HCT116 (cell line): ENCODE results near the gene ADNP2. TPM values are rescaled to one million over a fixed set of nuclear protein-coding genes. Genes with fewer than 3 reads are reported as not detected.

Experiments used
- ATAC-seq: fragments of 200-7000 bp; cut with Tn5 transposase; 2 replicates; pipeline ENCODE4 v1.9.1; 2020; ENCODE audit warnings: mild to moderate bottlenecking, moderate library complexity
- BruUV-seq: library from RNA; stranded (reverse); fragments of 400-500 nt; replicated peaks from 2 replicates; lab custom pipeline; 2021; lab: Mats Ljungman, UMichigan
- CTCF ChIA-PET: fragments of 300-600 bp; sonication (Branson Sonifier 250); formaldehyde crosslinking; loops from one replicate; lab custom pipeline; 2021; ENCODE audit warnings: antibody characterized with exemption; lab: Charles Lee
- POLR2A ChIA-PET: fragments of 300-600, 350-600 bp; sonication (Branson Sonifier 250); formaldehyde crosslinking; loops from one replicate; lab custom pipeline; 2021; ENCODE audit warnings: antibody characterized with exemption; lab: Charles Lee
- RAD21 ChIA-PET, 2 experiments: fragments of 300-600 bp; sonication (Branson Sonifier 250); formaldehyde crosslinking; loops; one replicate each; lab custom pipeline; 2023; ENCODE audit warnings: low total read pairs in 2 of 2; ENCODE audit not compliant: uncharacterized antibody in 2 of 2, unreplicated experiment in 2 of 2, low non-redundant PET in 1 of 2; lab: Charles Lee
- DNase-seq: peaks from one replicate; pipeline ENCODE4 v3.0.0-alpha.2; 2010; ENCODE audit warnings: low read depth, low spot score
- H2AFZ ChIP-seq: fragments of 200-600 bp; shearing (Covaris generic), sonication (generic); 2 replicates; pipeline ENCODE4 v1.6.1; 2017; ENCODE audit warnings: low read depth, mixed run types, mixed read lengths, antibody characterized with exemption, low read length; ENCODE audit not compliant: poor library complexity, severe bottlenecking
- H3K27ac ChIP-seq: 2 replicates; pipeline ENCODE4 v1.5.1; 2012; ENCODE audit warnings: low read depth, low read length
- H3K27me3 ChIP-seq: fragments of 200-600 bp; sonication (generic); 2 replicates; pipeline ENCODE4 v1.6.1; 2016; ENCODE audit warnings: mixed run types, low read length, mixed read lengths; ENCODE audit not compliant: insufficient read depth
- H3K36me3 ChIP-seq, 2 experiments: fragments of 200-500 bp in 1 of 2; fragments of 200-600 bp in 1 of 2; sonication (Bioruptor generic) in 1 of 2; sonication (generic) in 1 of 2; 2 replicates each; pipeline versions ENCODE4 v1.5.1 to v1.6.1; 2014 to 2016; ENCODE audit warnings: low read length in 2 of 2, inconsistent platforms in 1 of 2, mixed read lengths in 1 of 2, mixed run types in 1 of 2; ENCODE audit not compliant: insufficient read depth in 2 of 2, control insufficient read depth in 1 of 2
- H3K4me1 ChIP-seq, 2 experiments: fragments of 200-600 bp in 1 of 2; sonication (generic) in 1 of 2; 2 replicates each; pipeline versions ENCODE4 v1.5.1 to v1.6.1; 2012 to 2017; ENCODE audit warnings: low read length in 2 of 2, inconsistent platforms in 1 of 2, mild to moderate bottlenecking in 1 of 2, mixed read lengths in 1 of 2, mixed run types in 1 of 2, moderate library complexity in 1 of 2; ENCODE audit not compliant: insufficient read depth in 2 of 2, control insufficient read depth in 1 of 2
- H3K4me2 ChIP-seq: fragments of 200-600 bp; sonication (generic); 2 replicates; pipeline ENCODE4 v1.6.1; 2017; ENCODE audit warnings: mixed run types, low read length, mixed read lengths
- H3K4me3 ChIP-seq, 2 experiments: fragments of 200-600 bp in 1 of 2; sonication (generic) in 1 of 2; replicated peaks in 1 of 2; 2 replicates each; pipeline ENCODE4 v1.5.1; 2011 to 2016; ENCODE audit warnings: low read length in 2 of 2, control low read depth in 1 of 2, low read depth in 1 of 2, mild to moderate bottlenecking in 1 of 2, mixed read lengths in 1 of 2, mixed run types in 1 of 2
- H3K79me2 ChIP-seq: fragments of 200-600 bp; sonication (generic); 2 replicates; pipeline ENCODE4 v1.6.1; 2017; ENCODE audit warnings: mild to moderate bottlenecking, mixed run types, low read length, moderate library complexity, mixed read lengths; ENCODE audit not compliant: insufficient read depth
- H3K9ac ChIP-seq: fragments of 200-600 bp; sonication (generic); 2 replicates; pipeline ENCODE4 v1.6.1; 2016; ENCODE audit warnings: low read length, mixed read lengths
- H3K9me2 ChIP-seq: fragments of 200-600 bp; sonication (generic), shearing (Covaris generic); 2 replicates; pipeline ENCODE4 v1.6.1; 2017; ENCODE audit warnings: mixed run types, mild to moderate bottlenecking, moderate library complexity; ENCODE audit not compliant: insufficient read depth
- H3K9me3 ChIP-seq, 2 experiments: fragments of 200-500 bp in 1 of 2; fragments of 200-600 bp in 1 of 2; sonication (Bioruptor generic) in 1 of 2; sonication (generic) in 1 of 2; 2 replicates each; pipeline ENCODE4 v1.6.1; 2014 to 2017; ENCODE audit warnings: low read length in 2 of 2, mixed read lengths in 2 of 2, inconsistent platforms in 1 of 2, low read depth in 1 of 2, mild to moderate bottlenecking in 1 of 2, mixed run types in 1 of 2, moderate library complexity in 1 of 2; ENCODE audit not compliant: control insufficient read depth in 1 of 2, insufficient read depth in 1 of 2
- H4K20me1 ChIP-seq: fragments of 200-600 bp; sonication (generic), shearing (Covaris generic); 2 replicates; pipeline ENCODE4 v1.6.1; 2017; ENCODE audit warnings: mixed run types, mild to moderate bottlenecking, moderate library complexity; ENCODE audit not compliant: insufficient read depth
- CBX3 ChIP-seq: IDR thresholded peaks from 2 replicates; pipeline ENCODE4 v1.6.1; 2012; ENCODE audit warnings: low read depth
- EGR1 ChIP-seq: IDR thresholded peaks from 2 replicates; pipeline ENCODE4 v1.6.1; 2012; ENCODE audit warnings: low read depth
- POLR2A ChIP-seq: IDR thresholded peaks from 2 replicates; pipeline ENCODE4 v1.7.0; 2011; ENCODE audit warnings: borderline replicate concordance; ENCODE audit not compliant: insufficient read depth, insufficient read length; ENCODE audit errors: extremely low read depth
- POLR2AphosphoS5 ChIP-seq: IDR thresholded peaks from 2 replicates; pipeline ENCODE4 v1.6.1; 2011; ENCODE audit warnings: mild to moderate bottlenecking, low read depth, low read length, moderate library complexity
- REST ChIP-seq: IDR thresholded peaks from 2 replicates; pipeline ENCODE4 v1.6.1; 2012; ENCODE audit warnings: low read depth
- TCF7L2 ChIP-seq: IDR thresholded peaks from 2 replicates; pipeline ENCODE4 v1.7.0; 2011; ENCODE audit warnings: borderline replicate concordance, inconsistent platforms; ENCODE audit not compliant: insufficient read depth, insufficient read length; ENCODE audit errors: extremely low read depth
- YY1 ChIP-seq: IDR thresholded peaks from 2 replicates; pipeline ENCODE4 v1.6.1; 2011; ENCODE audit warnings: low read length, low read depth, moderate library complexity, mild to moderate bottlenecking; ENCODE audit not compliant: insufficient replicate concordance; ENCODE audit errors: extremely low read depth
- ZBTB33 ChIP-seq: IDR thresholded peaks from 2 replicates; pipeline ENCODE4 v1.6.1; 2011; ENCODE audit warnings: mild to moderate bottlenecking, low read length, moderate library complexity; ENCODE audit not compliant: insufficient replicate concordance; ENCODE audit errors: extremely low read depth
- intact Hi-C: fragments of 100-400 bp; cut with micrococcal nuclease; formaldehyde crosslinking; loops from 2 replicates; pipeline ENCODE4 v1.10.0; 2022
- total RNA-seq: library from RNA; stranded (reverse); gene quantifications from one replicate; pipeline ENCODE4 v1.2.1, GENCODE V29; 2021; ENCODE audit not compliant: unreplicated experiment
- TF ChIP-seq, protein P1 (sequence below): IDR thresholded peaks from 2 replicates; pipeline ENCODE4 v1.6.1; 2012

The ADNP2 gene
- total RNA-seq, 1 experiment from 2014 or later: 45.4 TPM

GRCh38 chr18:80188643-80189530 is 79.8 kb downstream of the ADNP2 start:
- no TSS peak for BruUV-seq
- Histone ChIP-seq H3K9me3 (no peaks in the 10 kb centered on the region), H3K79me2 (no peaks in the 10 kb centered on the region), H3K4me1 (no peaks in the 10 kb centered on the region), H3K9ac (no peak overlapping the region), H3K4me3 (no peak overlapping the region), H3K9me2 (no peaks in the 10 kb centered on the region), H3K4me2 (no peak overlapping the region), H3K27ac (no peak overlapping the region), H3K36me3 (no peaks in the 10 kb centered on the region), H2AFZ (no peak overlapping the region), H4K20me1 (no peaks in the 10 kb centered on the region), H3K27me3 (no peaks in the 10 kb centered on the region)
- TF ChIP-seq YY1 (no peak), CBX3 (no peak), REST (no peak), ZBTB33 (no peak), TCF7L2 (no peak), POLR2AphosphoS5 (no peak), POLR2A (no peak), EGR1 (no peak)
- TF ChIP-seq, protein P1, sequence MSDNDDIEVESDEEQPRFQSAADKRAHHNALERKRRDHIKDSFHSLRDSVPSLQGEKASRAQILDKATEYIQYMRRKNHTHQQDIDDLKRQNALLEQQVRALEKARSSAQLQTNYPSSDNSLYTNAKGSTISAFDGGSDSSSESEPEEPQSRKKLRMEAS: no peak
- ChIA-PET POLR2A (no interaction called here), RAD21 (no interaction called here), CTCF (no interaction called here)
- intact Hi-C loops: no loop called here
- no peak for ATAC-seq
- no peak for DNase-seq
